ENCODE results near the gene CISH.

CISH gene

GRCh38 chr3:50568947-50569749 lies 42.4 kb downstream of the CISH start, which contains the start of gene HEMK1:
TSS of gene HEMK1 (plus strand) at chr3:50569522. CDS start at chr3:50571105, 1,583 bp downstream.
- DNase-seq, result peak; percentile 86 to 97

GRCh38 chr3:50567386-50568167 lies 44.0 kb downstream of the CISH start, which contains the start of gene C3orf18:
TSS of gene C3orf18 (minus strand) at chr3:50567747. CDS start at chr3:50565699, 2,048 bp downstream.
- DNase-seq, result peak; percentile 58 to 88

GRCh38 chr3:50567011-50567385 lies 44.6 kb downstream of the CISH start:
- DNase-seq, result no peak

- DNase-seq, result no peak
These were observed 47.3 kb downstream of the CISH start for GRCh38 chr3:50564321-50564720.

- DNase-seq, result no peak
These were observed 47.7 kb downstream of the CISH start for GRCh38 chr3:50563867-50564266.

- no peak for DNase-seq
These were observed 48.7 kb downstream of the CISH start for GRCh38 chr3:50562861-50563260.

- DNase-seq, result no peak
These were observed 51.9 kb downstream of the CISH start for GRCh38 chr3:50559702-50560101.

GRCh38 chr3:50557915-50558314 lies 53.7 kb downstream of the CISH start:
- no peak for DNase-seq

GRCh38 chr3:50557106-50557505 lies 54.5 kb downstream of the CISH start:
- DNase-seq, result no peak

All from NCI-H526 (cell line).